Neural progenitor cell (in vitro differentiated cells): ENCODE results near the gene SUPT3H.

Experiments used
- EZH2 ChIP-seq: fragments of 200-600 bp; sonication (generic); IDR thresholded peaks from 2 replicates; pipeline ENCODE4 v1.6.1; 2017; ENCODE audit warnings: antibody characterized with exemption, mild to moderate bottlenecking, moderate library complexity
- TF ChIP-seq, protein P1 (sequence below): fragments of 200-600 bp; sonication (generic); IDR thresholded peaks from 2 replicates; pipeline ENCODE4 v1.5.1; 2017; ENCODE audit warnings: antibody characterized with exemption, mild to moderate bottlenecking

DNA sequence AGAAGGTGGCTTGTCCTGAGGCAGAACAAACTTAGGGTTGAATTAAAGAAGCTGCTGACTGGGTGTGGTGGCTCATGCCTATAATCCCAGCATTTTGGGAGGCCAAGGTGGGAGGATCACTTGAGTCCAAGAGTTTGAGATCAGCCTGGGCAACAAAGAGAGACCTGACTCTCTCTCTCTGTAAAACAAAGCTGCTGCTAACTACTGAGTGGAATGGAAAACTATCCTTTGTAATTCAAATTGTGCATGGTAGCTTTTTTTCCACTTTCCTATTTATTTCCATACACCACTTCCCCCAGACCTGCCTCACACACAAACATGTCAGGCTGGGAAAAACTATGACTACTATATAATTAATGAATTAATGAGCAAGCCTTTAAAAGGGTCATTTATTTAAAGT is 553.2 kb downstream of the SUPT3H start:
- TF ChIP-seq, protein P1, sequence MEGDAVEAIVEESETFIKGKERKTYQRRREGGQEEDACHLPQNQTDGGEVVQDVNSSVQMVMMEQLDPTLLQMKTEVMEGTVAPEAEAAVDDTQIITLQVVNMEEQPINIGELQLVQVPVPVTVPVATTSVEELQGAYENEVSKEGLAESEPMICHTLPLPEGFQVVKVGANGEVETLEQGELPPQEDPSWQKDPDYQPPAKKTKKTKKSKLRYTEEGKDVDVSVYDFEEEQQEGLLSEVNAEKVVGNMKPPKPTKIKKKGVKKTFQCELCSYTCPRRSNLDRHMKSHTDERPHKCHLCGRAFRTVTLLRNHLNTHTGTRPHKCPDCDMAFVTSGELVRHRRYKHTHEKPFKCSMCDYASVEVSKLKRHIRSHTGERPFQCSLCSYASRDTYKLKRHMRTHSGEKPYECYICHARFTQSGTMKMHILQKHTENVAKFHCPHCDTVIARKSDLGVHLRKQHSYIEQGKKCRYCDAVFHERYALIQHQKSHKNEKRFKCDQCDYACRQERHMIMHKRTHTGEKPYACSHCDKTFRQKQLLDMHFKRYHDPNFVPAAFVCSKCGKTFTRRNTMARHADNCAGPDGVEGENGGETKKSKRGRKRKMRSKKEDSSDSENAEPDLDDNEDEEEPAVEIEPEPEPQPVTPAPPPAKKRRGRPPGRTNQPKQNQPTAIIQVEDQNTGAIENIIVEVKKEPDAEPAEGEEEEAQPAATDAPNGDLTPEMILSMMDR, result no peak
- TF ChIP-seq EZH2, result no peak
